ENCODE measurements around the gene GABRB1.

GABRB1 gene

DNA sequence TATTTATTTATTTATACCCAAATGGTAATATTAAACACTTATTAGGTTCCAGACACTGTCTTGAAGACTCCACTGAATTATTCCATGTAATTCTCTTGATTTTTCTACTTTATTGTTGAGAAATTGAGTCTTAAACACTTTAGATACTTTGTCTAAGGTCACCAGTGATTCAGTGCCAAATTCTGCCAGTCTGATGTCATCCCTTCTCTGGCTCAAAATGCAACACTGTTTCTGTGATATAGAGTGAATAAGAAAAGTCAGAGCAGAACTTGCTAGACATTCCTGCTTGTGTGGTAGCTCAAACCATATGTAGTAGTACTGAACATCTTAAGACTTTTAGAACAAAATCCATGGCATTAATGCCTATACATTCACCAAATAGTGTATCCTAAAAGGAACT, 164.3 kb downstream of the GABRB1 start:
- intact Hi-C loops (cut with DNase I): no loop called here
- DNase-seq: no peak

DNA sequence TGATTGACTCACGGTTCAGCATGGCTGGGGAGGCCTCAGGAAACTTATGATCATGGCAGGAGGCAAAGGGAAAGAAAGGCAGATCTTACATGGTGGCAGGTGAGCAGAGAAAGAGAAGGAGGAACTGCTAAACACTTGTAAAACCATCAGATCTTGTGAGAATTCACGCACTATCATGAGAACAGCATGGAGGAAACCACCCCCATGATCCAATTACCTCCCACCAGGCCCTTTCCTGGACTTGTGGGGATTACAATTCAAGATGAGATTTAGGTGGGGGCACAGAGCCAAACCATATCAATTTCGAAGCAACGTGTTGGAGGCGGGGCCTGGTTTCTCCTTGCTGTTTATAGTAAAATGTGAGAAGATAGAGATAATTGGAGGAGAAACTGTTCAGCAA, 167.4 kb downstream of the GABRB1 start:
- intact Hi-C loops (cut with DNase I): no loop called here
- DNase-seq: no peak

DNA sequence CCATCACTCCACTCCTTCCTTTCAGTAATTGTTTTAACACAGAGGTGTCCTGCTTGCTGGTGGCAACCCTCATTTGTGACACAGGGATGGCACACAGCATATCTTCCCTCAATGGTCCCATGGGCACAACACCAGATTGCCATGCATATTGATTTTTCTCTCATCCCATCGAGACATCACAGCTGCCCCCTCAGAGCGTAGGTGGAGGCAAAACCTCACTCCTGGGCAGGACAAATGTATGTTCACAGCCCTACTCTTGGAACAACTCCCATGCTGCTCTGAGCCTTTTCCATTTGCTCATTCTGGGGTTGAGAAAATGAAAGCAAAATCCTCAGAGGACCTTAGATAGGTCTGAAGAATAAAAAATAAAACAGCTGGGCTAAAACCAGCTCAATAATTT, 172.2 kb downstream of the GABRB1 start:
- intact Hi-C loops (cut with DNase I): no loop called here
- DNase-seq: peak in 8 of 10 donors; percentile 23 to 84 (median 43)

DNA sequence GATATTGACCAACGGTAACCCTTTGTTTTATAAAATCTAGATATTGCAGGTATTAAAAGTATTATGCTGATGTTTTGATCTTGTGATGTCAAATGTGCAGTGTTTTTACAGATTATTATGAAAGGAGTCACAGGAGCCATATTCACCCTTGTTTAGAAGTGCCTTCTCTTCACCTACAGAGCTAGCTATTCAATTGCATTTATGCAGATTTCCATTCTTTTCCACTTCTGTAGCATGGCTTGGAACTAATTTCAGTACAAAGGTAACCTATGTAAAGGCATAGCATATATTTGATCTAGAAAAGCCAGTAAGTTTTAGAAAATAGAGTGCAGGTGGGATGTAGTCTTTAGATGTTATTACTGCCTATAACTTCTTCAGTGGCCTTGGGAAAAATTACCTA, 176.2 kb downstream of the GABRB1 start:
- intact Hi-C loops (cut with DNase I): no loop called here
- no peak for DNase-seq

GRCh38 chr4:47209833-47210232, 178.5 kb downstream of the GABRB1 start:
- no peak for DNase-seq
- intact Hi-C loops (cut with DNase I): no loop called here

GRCh38 chr4:47210828-47211227, 179.5 kb downstream of the GABRB1 start:
- intact Hi-C loops (cut with DNase I): no loop called here
- no peak for DNase-seq

DNA sequence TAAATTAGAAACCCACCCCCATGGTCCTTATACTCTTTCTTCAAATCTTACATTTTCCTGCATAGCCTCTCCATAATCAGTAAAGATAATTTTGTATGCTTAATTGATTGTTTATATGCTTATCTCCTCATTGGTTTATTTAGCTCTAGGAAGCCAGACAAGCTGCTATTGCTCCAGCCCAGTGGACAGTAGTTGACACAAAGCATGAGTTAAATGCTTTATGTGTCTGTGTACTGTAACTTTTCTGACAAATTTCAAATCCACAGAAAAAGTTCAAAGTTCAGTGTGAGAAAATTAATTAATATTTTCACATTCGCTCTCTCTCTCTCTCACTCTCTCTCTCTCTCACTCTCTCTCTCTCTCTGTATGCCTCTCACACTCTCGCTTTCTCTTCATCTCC, 181.7 kb downstream of the GABRB1 start:
- intact Hi-C loops (cut with DNase I): no loop called here
- DNase-seq: no peak

- DNase-seq: no peak
- intact Hi-C loops (cut with DNase I): no loop called here
These were observed 182.2 kb downstream of the GABRB1 start for GRCh38 chr4:47213539-47213938.

- no peak for DNase-seq
- intact Hi-C loops (cut with DNase I): no loop called here
These were observed 182.6 kb downstream of the GABRB1 start for GRCh38 chr4:47213971-47214370.

DNA sequence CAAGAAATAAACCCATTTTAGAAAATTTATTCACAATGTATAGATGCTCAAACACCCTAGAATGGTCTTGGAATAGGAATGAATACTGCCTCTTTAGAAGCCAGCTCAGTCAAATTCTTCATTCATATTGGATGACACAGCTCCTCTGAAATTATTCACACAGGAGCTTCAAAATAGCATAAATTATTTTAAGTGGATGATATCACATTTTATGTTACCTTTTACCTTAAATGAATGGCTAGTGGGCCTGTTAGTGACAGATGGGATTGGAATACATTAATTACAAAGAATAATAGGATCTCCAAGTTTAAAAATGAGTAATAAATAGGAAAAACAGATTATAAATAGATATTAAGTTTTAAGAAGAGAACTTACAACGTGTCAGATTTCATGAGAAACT, 184.4 kb downstream of the GABRB1 start:
- intact Hi-C loops (cut with DNase I): no loop called here
- DNase-seq: no peak

DNA sequence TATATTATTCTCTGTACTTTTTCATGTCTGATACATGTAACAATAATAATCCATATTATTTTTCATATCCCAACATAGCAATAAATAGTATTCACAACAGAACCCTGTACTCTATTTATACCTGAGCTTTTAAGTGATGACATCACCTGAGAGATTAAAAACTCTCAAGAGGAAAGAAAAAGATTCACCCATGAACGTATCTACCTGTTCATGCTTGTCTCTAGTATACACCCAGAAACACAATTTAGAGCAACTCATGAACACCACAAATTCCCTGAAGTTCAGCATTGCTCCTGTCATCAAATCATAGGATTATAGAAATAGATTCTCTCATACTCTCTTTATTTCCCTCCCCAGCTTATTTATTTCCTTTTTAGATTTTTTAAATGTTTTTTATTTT, 185.9 kb downstream of the GABRB1 start:
- DNase-seq: no peak
- intact Hi-C loops (cut with DNase I): no loop called here

DNA sequence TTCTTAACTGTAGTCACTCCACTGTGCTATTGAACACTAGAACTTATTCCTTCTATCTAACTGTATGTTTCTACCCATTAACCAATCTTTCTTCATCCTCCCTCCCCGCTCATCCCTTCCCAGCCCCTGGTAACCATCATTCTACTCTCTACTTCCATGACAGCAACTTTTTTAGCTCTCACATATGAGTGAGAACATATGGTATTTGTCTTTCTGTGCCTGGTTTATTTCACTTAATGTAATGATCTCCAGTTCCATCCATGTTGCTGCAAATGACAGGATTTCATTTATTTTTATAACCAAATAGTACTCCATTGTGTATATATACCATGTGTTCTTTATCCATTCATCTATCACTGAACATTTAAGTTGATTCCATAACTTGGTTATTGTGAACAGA, 186.5 kb downstream of the GABRB1 start:
- intact Hi-C loops (cut with DNase I): no loop called here
- DNase-seq: no peak

DNA sequence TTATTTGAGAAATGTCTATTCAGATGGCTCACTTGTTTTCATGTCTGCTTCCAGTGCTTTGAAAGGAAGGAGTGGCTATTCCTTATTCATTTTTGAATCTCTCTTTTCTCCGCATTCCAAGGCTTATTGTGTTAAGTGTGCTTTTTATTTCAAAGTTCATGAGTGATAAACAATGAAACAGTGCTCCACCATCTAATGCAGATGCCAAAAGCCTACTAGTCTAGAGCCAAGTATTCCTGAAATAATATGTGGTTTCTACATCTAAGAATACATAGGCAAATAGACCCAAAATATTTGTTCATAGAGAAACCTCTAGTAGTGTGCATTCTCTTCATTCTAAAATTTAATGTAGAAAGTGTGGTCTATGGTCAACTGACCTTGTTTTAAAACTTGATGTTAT, 187.3 kb downstream of the GABRB1 start:
- intact Hi-C loops (cut with DNase I): no loop called here
- no peak for DNase-seq

- DNase-seq: no peak
- intact Hi-C loops (cut with DNase I): no loop called here
These were observed 188.2 kb downstream of the GABRB1 start for GRCh38 chr4:47219586-47219985.

GRCh38 chr4:47221721-47222120, 190.4 kb downstream of the GABRB1 start:
- intact Hi-C loops (cut with DNase I): no loop called here
- DNase-seq: no peak

- no peak for DNase-seq
- intact Hi-C loops (cut with DNase I): no loop called here
These were observed 190.9 kb downstream of the GABRB1 start for GRCh38 chr4:47222276-47222675.

DNA sequence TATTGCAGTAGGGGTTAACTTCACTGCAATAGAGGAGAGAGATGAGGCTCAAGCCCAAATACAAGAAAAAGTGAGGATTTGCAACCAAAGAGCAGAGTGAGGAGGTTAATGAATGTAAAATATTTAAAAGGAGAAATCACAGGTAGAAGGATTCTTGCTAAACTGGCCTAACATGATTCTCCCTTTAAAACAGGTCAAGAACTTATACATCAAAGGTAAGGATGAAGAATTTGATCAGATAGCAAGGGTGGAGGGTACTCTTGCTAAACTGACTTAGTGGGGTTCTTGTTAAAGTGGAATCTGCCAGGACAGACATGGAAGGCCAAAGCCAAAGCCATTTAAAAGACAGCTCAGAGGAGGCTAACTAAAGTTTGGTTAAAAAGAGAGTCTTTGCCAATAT, 193.0 kb downstream of the GABRB1 start:
- intact Hi-C loops (cut with DNase I): no loop called here
- no peak for DNase-seq

DNA sequence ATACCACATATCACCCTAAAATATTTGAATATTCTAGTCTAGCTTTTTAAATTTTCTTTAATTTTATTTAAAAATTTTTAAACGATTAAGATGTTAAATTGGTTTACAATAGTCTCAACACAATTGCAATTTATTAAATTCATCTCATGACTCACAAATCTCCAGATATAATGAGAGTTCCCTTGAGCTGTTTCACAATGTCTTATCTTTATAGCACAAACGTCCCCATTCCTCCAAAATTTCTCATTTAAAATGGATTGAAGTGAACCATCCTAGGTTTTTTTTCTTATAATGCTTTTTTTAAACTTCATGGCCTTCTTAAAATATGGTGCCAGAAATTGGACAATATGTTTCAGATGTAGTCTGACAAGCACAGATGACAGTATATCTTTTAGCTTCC, 204.4 kb downstream of the GABRB1 start:
- no peak for DNase-seq
- intact Hi-C loops (cut with DNase I): no loop called here

GRCh38 chr4:47238667-47239066, 207.3 kb downstream of the GABRB1 start:
- intact Hi-C loops (cut with DNase I): no loop called here
- DNase-seq: no peak

GRCh38 chr4:47239649-47240048, 208.3 kb downstream of the GABRB1 start:
- intact Hi-C loops (cut with DNase I): no loop called here
- peak in 3 of 10 donors; percentile 42 to 83 (median 56) for DNase-seq

- intact Hi-C loops (cut with DNase I): no loop called here
- DNase-seq: peak in 2 of 10 donors; percentile 33 to 57
These were observed 220.2 kb downstream of the GABRB1 start for GRCh38 chr4:47251348-47252135.

GRCh38 chr4:47263721-47264120, 232.4 kb downstream of the GABRB1 start:
- no peak for DNase-seq
- intact Hi-C loops (cut with DNase I): no loop called here
